Muscle layer of colon (tissue), 2 donors: ENCODE data around the gene DESI2.
"Not testable (repeated sequence)": the region's sequence is repeated elsewhere in the genome, so short reads cannot be mapped to it uniquely, and the experiment has no call there.

Experiments
- H3K27ac ChIP-seq: one replicate; pipeline ENCODE4 v1.7.0; 2013; ENCODE audit warnings: low read depth, mild to moderate bottlenecking, low read length, moderate library complexity
- H3K27me3 ChIP-seq, 2 donors: one replicate each; pipeline ENCODE4 v1.7.0; 2013; ENCODE audit warnings: low read length in 2 of 2, mild to moderate bottlenecking in 2 of 2; ENCODE audit not compliant: insufficient read depth in 2 of 2, control insufficient read depth in 1 of 2
- H3K36me3 ChIP-seq: one replicate; pipeline ENCODE4 v1.7.0; 2013; ENCODE audit warnings: mild to moderate bottlenecking, low read length; ENCODE audit not compliant: insufficient read depth
- H3K4me1 ChIP-seq: one replicate; pipeline ENCODE4 v1.7.0; 2013; ENCODE audit warnings: mild to moderate bottlenecking, low read length; ENCODE audit not compliant: insufficient read depth
- H3K4me3 ChIP-seq, 2 donors: one replicate each; pipeline ENCODE4 v1.7.0; 2013; ENCODE audit warnings: low read length in 2 of 2, low read depth in 1 of 2, mild to moderate bottlenecking in 1 of 2, moderate library complexity in 1 of 2
- H3K9ac ChIP-seq: one replicate; pipeline ENCODE4 v1.7.0; 2013; ENCODE audit warnings: low read length
- H3K9me3 ChIP-seq: one replicate; pipeline ENCODE4 v1.7.0; 2013; ENCODE audit warnings: mild to moderate bottlenecking, low read length
- donor health status: abdominal sarcoma.
- donor health status: Adenocarcinoma of cecum.

DESI2 gene

DNA sequence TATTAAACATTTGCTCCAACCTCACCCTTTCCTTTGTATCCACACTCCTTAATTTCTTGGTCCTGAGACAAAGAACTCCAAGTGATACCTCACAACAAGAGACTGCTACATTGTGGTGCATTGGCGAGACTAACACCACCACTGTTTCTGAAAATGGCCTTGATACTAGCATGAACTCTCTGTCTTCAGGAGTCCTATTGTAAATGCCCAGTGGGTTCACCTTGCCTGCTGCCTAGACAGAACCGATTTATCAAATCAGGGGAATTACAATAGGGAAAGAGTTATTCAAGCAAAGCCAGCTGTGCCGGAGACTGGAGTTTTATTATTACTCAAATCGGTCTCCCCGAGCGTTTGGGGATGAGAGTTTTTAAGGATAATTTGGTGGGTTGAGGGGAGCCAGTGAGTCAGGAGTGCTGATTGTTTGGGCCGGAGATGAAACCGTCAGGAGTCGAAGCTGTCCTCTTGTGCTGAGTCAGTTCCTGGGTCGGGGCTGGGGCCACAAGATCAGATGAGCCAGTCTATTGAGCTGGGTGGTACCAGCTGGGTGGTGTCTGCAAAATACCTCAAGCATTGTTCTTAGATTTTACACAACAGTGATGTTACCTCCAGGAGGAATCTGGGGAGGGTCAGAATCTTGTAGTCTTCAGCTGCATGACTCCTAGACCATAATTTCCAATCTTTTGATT, 83.1 kb downstream of the DESI2 start:
- H3K9me3 ChIP-seq: no peaks in the 10 kb centered on the region
- no peaks in the 10 kb centered on the region for H3K27me3 ChIP-seq
- H3K4me1 ChIP-seq: no peaks in the 10 kb centered on the region
- H3K4me3 ChIP-seq: no peak overlapping the region
- no peak overlapping the region for H3K9ac ChIP-seq
- no peaks in the 10 kb centered on the region for H3K36me3 ChIP-seq
- H3K27ac ChIP-seq: no peak overlapping the region

DNA sequence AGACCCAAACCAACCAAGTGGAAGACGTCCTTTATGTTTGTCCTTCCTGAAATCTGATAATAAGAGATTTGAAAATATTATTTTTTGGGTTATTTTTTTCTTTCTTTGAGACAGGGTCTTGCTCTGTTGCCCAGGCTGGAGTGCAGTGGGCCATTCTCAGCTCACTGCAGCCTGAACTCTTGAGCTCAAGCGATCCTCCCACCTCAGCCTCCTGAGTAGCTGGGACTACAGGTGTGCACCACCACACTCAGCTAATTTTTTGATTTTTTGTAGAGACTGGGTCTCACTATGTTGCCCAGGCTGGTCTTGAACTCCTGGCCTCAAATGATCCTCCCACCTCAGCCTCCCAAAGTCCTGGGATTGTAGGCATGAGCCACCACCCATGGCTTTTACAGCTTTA, 86.2 kb downstream of the DESI2 start:
- not testable (repeated sequence) for H3K9me3 ChIP-seq, H3K9ac ChIP-seq, H3K27ac ChIP-seq

DNA sequence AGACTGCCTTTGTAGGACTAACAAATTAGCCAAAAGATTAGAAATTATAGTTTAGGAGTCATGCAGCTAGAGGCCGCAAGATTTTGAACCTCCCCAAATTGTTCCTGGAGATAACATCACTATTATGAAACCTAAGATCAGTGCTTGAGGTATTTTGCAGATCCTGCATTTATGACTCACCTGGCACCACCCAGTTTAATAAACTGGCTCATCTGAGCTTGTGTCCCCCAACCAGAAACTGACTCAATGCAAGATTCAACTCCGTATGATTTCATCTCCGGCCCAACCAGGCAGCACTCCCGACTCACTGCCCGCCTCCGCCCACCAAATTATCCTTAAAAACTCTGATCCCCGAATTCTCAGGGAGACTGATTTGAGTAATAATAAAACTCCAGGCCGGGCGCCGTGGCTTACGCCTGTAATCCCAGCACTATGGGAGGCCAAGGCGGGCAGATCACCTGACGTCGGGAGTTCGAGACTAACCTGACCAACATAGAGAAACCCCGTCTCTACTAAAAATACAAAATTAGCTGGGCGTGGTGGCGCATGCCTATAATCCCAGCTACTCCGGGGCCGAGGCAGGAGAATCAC, 87.2 kb downstream of the DESI2 start:
- H3K36me3 ChIP-seq, H3K9ac ChIP-seq, H3K4me1 ChIP-seq, H3K9me3 ChIP-seq, H3K27me3 ChIP-seq, H3K27ac ChIP-seq, H3K4me3 ChIP-seq: not testable (repeated sequence)

More for the DNA sequence above, 86.2 kb downstream of the DESI2 start:
- not testable (repeated sequence) for H3K4me3 ChIP-seq, H3K27me3 ChIP-seq, H3K36me3 ChIP-seq, H3K4me1 ChIP-seq

DNA sequence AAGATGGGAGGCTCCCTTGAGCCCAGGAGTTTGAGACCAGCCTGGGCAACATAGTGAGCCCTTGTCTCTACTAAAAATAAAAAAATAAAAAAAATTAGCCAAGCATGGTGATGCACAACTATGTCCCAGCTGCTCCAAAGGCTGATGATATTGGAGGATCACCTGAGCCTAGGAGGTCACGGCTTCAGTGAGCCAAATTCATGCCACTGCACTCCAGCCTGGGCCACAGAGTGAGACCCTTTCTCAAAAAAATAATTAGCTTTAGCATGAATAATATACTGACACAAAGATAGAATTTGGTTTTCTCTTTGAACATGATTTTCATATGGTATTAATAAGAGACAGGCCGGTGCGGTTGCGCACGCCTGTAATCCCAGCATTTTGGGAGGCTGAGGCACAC, 88.8 kb downstream of the DESI2 start:
- no peaks in the 10 kb centered on the region for H3K4me1 ChIP-seq
- H3K9me3 ChIP-seq: no peaks in the 10 kb centered on the region
- H3K27ac ChIP-seq: no peak overlapping the region
- no peak overlapping the region for H3K4me3 ChIP-seq
- H3K27me3 ChIP-seq: no peaks in the 10 kb centered on the region
- H3K36me3 ChIP-seq: no peaks in the 10 kb centered on the region
- no peak overlapping the region for H3K9ac ChIP-seq

DNA sequence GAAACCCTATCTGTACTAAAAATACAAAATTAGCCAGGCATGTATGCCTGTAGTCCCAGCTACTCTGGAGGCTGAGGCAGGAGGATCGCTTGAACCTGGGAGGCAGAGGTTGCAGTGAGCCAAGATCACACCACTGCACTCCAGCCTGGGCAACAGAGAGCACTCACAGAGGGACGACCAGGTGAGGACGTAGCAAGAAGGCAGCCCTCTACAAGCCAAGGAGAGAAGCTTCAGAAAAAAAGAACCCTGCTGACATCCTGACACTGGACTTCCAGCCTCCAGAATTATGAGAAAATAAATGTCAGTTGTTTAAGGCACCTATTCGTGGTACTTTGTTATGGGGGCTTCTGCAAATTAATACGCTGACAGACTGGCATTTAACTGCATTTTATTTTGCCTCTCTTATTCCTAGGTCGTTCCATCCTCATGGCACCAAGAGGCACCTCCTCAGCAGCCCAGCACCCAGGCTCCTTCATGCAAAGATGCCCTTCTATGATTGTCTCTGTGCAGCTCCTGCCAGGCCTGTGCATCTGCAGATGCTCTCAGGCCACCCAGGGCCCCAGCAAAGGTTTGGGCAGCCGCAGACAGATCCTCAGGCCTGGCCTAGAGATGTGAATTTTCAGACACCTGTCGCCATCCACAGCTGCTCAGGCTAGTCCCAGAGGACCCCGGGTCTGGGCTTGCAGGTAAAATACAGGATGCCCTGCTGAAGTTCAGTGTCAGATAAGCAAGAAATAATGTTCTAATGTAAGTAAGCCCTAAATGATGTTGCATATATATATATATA, 96.5 kb downstream of the DESI2 start:
- H3K36me3 ChIP-seq: no peaks in the 10 kb centered on the region
- H3K27ac ChIP-seq: no peak overlapping the region
- H3K9ac ChIP-seq: no peak overlapping the region
- H3K9me3 ChIP-seq: no peaks in the 10 kb centered on the region
- no peak overlapping the region for H3K4me3 ChIP-seq
- H3K4me1 ChIP-seq: no peaks in the 10 kb centered on the region
- no peaks in the 10 kb centered on the region for H3K27me3 ChIP-seq

DNA sequence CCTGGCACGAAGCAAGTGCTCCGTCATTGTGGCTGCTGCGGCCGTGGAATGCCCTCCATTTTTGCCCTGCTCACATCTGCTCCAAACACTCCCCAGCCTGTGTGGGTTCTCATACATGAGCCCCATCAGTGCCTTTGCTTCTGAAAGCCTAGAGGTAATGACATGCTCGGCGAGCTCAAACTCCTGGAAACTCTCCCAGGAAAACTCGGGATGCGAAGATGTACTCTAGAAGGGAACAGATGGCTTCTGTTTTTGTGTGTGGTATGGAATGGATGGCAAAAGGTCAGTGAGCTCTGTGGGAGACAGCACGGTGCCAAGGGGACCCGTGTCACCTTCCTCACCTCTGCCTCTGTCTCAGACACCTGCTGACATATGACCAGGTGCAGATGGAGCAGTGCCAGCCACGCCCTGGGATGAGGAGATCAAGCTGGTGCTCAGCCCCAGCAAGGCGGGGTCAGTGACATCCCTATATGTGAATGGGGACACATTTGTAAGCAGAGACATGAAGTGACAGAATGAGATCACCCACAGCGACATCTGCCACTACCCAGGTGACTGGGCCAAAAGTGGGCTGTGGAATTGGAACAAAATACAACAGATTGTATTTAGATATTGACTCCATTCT, 98.5 kb downstream of the DESI2 start:
- H3K4me1 ChIP-seq: no peaks in the 10 kb centered on the region

DNA sequence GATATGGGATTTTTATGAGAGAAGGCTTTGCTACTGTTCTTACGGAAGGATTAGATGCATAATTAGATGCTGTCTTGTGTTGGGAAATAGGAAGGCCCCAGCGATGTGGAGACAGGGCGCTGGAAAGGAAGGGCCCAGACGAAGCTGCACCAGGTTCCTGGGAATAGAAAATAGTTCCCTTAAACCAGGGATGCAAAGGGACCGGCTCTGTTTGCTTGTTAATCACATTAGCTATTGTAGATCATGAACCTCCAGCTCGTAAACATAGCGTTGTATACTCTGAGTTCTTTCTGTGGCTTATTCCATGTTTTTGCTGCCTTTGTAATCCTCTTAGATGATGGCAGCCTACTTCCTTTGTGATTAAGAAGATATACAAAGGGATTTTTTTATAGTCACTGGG, 102.7 kb downstream of the DESI2 start:
- Histone ChIP-seq H3K9ac (no peak overlapping the region), H3K27me3 (no peaks in the 10 kb centered on the region), H3K4me1 (no peaks in the 10 kb centered on the region), H3K27ac (no peak overlapping the region), H3K9me3 (no peaks in the 10 kb centered on the region), H3K4me3 (no peak overlapping the region), H3K36me3 (no peaks in the 10 kb centered on the region)

More for the DNA sequence above, 98.5 kb downstream of the DESI2 start:
- no peaks in the 10 kb centered on the region for H3K27me3 ChIP-seq
- no peaks in the 10 kb centered on the region for H3K36me3 ChIP-seq
- H3K4me3 ChIP-seq: no peak overlapping the region
- H3K9me3 ChIP-seq: no peaks in the 10 kb centered on the region
- H3K27ac ChIP-seq: no peak overlapping the region
- no peak overlapping the region for H3K9ac ChIP-seq

DNA sequence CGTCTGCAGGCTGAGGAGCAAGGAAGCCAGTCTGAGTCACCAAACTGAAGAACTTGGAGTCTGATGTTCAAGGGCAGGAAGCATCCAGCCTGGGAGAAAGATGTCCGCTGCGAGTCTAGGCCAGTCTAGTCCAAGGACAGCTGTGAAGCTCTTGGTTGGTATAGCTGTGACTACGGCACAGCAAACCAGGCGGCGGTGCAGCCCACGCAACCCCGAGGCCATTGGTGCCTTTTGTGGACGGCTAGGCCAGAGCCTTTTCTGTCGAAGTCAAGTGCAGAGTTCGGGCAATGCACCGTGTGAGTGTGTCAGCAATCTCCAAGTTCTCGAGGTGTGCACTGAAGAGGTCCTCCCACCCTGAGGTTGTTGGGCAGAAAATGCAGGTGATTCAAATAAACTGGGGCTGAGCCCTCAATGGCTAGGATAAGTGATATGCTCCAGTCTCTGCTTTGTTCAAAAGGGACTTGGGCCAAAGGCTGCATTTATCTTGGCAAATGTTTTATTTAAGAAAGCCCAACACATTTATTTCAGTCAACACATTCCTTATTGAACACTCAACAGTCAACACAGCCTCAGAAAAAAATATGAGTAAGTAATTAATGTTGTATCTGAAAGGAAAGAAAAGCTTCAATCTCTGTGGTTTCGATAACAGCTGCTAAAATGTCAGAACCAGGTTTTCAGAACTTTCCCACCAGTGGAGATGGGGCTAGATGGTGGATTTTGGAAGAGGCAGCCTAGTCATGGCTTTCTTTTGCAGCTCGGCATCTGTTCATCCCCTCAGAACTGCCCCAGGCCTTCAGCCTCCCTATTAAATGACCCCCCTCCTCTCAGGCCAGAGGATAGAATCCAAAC, 104.4 kb downstream of the DESI2 start:
- Histone ChIP-seq H3K9me3 (no peaks in the 10 kb centered on the region), H3K27ac (no peak overlapping the region), H3K36me3 (no peaks in the 10 kb centered on the region), H3K27me3 (no peaks in the 10 kb centered on the region), H3K4me1 (no peaks in the 10 kb centered on the region), H3K9ac (no peak overlapping the region), H3K4me3 (no peak overlapping the region)
